HEK293T (cell line): ENCODE data around the gene SATL1.

ENCODE experiments used
- BHLHE40 ChIP-seq: fragments of 450-650 bp; IDR thresholded peaks from 2 replicates; pipeline ENCODE4 v1.6.1; 2016; ENCODE audit warnings: mild to moderate bottlenecking, moderate library complexity, borderline replicate concordance
- NFRKB ChIP-seq: fragments of 450-650 bp; IDR thresholded peaks from 2 replicates; pipeline ENCODE4 v1.6.1; 2016; ENCODE audit warnings: mild to moderate bottlenecking, moderate library complexity
- SUZ12 ChIP-seq: fragments of 450-650 bp; IDR thresholded peaks from 2 replicates; pipeline ENCODE4 v1.6.1; 2016; ENCODE audit warnings: mild to moderate bottlenecking
- TARDBP ChIP-seq: fragments of 450-650 bp; IDR thresholded peaks from 2 replicates; pipeline ENCODE4 v1.6.1; 2016
- TF ChIP-seq, protein P1 (sequence below): fragments of 450-650 bp; IDR thresholded peaks from 2 replicates; pipeline ENCODE4 v1.6.1; 2016

DNA sequence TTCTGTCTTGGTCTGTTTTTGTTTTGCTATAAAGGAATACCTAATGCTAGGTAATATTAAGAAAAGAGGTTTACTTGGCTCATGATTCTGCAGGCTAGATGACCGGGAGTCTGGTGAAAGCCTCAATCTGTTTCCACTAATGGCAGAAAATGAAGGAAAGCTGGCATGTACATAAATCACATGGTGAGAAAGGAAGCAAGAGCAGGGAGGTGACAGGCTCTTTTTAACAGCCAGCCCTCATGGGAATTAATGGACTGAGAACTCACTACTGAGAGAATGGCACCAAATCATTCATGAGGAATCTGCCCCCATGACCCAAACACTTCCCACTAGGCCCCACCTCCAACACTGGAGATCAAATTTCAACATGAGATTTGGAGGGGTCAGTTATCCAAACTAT, 27.6 kb downstream of the SATL1 start:
- TF ChIP-seq NFRKB (no peak), SUZ12 (no peak), BHLHE40 (no peak), TARDBP (no peak)
- TF ChIP-seq, protein P1, sequence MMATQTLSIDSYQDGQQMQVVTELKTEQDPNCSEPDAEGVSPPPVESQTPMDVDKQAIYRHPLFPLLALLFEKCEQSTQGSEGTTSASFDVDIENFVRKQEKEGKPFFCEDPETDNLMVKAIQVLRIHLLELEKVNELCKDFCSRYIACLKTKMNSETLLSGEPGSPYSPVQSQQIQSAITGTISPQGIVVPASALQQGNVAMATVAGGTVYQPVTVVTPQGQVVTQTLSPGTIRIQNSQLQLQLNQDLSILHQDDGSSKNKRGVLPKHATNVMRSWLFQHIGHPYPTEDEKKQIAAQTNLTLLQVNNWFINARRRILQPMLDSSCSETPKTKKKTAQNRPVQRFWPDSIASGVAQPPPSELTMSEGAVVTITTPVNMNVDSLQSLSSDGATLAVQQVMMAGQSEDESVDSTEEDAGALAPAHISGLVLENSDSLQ, result no peak
